ENCODE results near the gene MRPL34. TPM values are rescaled to one million over a fixed set of nuclear protein-coding genes. Genes with fewer than 3 reads are reported as not detected.
A peak's percentile ranks its signal among the peaks of the same experiment; 100 is the strongest.

Gene MRPL34
- total RNA-seq, 2 experiments from 2014 or later = 28.4 to 28.7 TPM

GRCh38 chr19:17318966-17319365 lies 13.3 kb downstream of the MRPL34 start:
- H3K4me3 ChIP-seq (ENCODE audit: low read length) = no peak overlapping the region
- CTCF ChIA-PET = no interaction called here
- Mint-ChIP-seq H3K4me3 (no peak overlapping the region), H3K27me3 (no peaks in the 10 kb centered on the region), H3K4me1 (ENCODE audit: low read depth) (peaks cover 6% of the 10 kb centered on the region), H3K36me3 (ENCODE audit: low read depth) (peaks cover 56% of the 10 kb centered on the region), H3K27ac (no peak overlapping the region), H3K9me3 (no peaks in the 10 kb centered on the region)
- TF ChIP-seq CTCF (IDR thresholded peaks at IDR 0.05) = no peak
- intact Hi-C loops (cut with DNase I, micrococcal nuclease) = no loop called here
- no peaks in the 10 kb centered on the region for H3K9me3 ChIP-seq (ENCODE audit: control insufficient read depth in 1 of 2, insufficient read depth in 1 of 2, low read length in 2 of 2)
- H3K27me3 ChIP-seq (ENCODE audit: control insufficient read depth in 1 of 2, insufficient read depth in 2 of 2, low read length in 2 of 2) = no peaks in the 10 kb centered on the region
- POLR2A ChIA-PET = interaction anchor here (0.8 to 1.5 kb wide), 2 partner anchors 10 to 15 kb away, joined by 3 read pairs; partner anchors contain the start of genes ANO8 and DDA1
- ATAC-seq (ENCODE audit: poor library complexity) (no peak), DNase-seq (no peak)
- H3K36me3 ChIP-seq (ENCODE audit: insufficient read depth, low read length) = peaks cover 50% of the 10 kb centered on the region
- peaks cover 14% of the 10 kb centered on the region for H3K4me1 ChIP-seq (ENCODE audit: insufficient read depth, low read length)
- no peak overlapping the region for H3K27ac ChIP-seq (ENCODE audit: low read depth in 1 of 2, low read length in 2 of 2)

- no peak overlapping the region for H3K4me3 Mint-ChIP-seq
- ChIA-PET POLR2A (interaction anchor here (0.8 to 1.5 kb wide), 2 partner anchors 10 to 15 kb away, joined by 3 read pairs; partner anchors contain the start of genes ANO8 and DDA1), CTCF (no interaction called here)
- no peaks in the 10 kb centered on the region for H3K9me3 ChIP-seq (ENCODE audit: control insufficient read depth in 1 of 2, insufficient read depth in 1 of 2, low read length in 2 of 2)
- H3K9me3 Mint-ChIP-seq = no peaks in the 10 kb centered on the region
- peaks cover 43% of the 10 kb centered on the region for H3K36me3 ChIP-seq (ENCODE audit: insufficient read depth, low read length)
- no peak overlapping the region for H3K27ac Mint-ChIP-seq
- H3K27me3 Mint-ChIP-seq = no peaks in the 10 kb centered on the region
- no peak for TF ChIP-seq CTCF (IDR thresholded peaks at IDR 0.05)
- peaks cover 6% of the 10 kb centered on the region for H3K4me1 Mint-ChIP-seq (ENCODE audit: low read depth)
- H3K27ac ChIP-seq (ENCODE audit: low read depth in 1 of 2, low read length in 2 of 2) = no peak overlapping the region
- peaks cover 50% of the 10 kb centered on the region for H3K36me3 Mint-ChIP-seq (ENCODE audit: low read depth)
- ATAC-seq (ENCODE audit: poor library complexity) = no peak
- peaks cover 14% of the 10 kb centered on the region for H3K4me1 ChIP-seq (ENCODE audit: insufficient read depth, low read length)
- no peak overlapping the region for H3K4me3 ChIP-seq (ENCODE audit: low read length)
- H3K27me3 ChIP-seq (ENCODE audit: control insufficient read depth in 1 of 2, insufficient read depth in 2 of 2, low read length in 2 of 2) = no peaks in the 10 kb centered on the region
- DNase-seq = peak in 1 of 14 experiments; percentile 13
- intact Hi-C loops (cut with DNase I, micrococcal nuclease) = no loop called here
Observed at GRCh38 chr19:17319473-17320238, 14.0 kb downstream of the MRPL34 start.

GRCh38 chr19:17320435-17320834 lies 14.8 kb downstream of the MRPL34 start:
- Histone ChIP-seq H3K4me1 (ENCODE audit: insufficient read depth, low read length) (peaks cover 14% of the 10 kb centered on the region), H3K36me3 (ENCODE audit: insufficient read depth, low read length) (peaks cover 38% of the 10 kb centered on the region), H3K4me3 (ENCODE audit: low read length) (no peak overlapping the region), H3K9me3 (ENCODE audit: control insufficient read depth in 1 of 2, insufficient read depth in 1 of 2, low read length in 2 of 2) (peaks cover 0 to 7% of the 10 kb centered on the region in 2 experiments), H3K27ac (ENCODE audit: low read depth in 1 of 2, low read length in 2 of 2) (no peak overlapping the region), H3K27me3 (ENCODE audit: control insufficient read depth in 1 of 2, insufficient read depth in 2 of 2, low read length in 2 of 2) (no peaks in the 10 kb centered on the region)
- Mint-ChIP-seq H3K27ac (no peak overlapping the region), H3K36me3 (ENCODE audit: low read depth) (peaks cover 49% of the 10 kb centered on the region), H3K9me3 (no peaks in the 10 kb centered on the region), H3K4me1 (ENCODE audit: low read depth) (peaks cover 6% of the 10 kb centered on the region), H3K27me3 (no peaks in the 10 kb centered on the region), H3K4me3 (no peak overlapping the region)
- ChIA-PET POLR2A (no interaction called here), CTCF (no interaction called here)
- DNase-seq (no peak), ATAC-seq (ENCODE audit: poor library complexity) (no peak)
- no peak for TF ChIP-seq CTCF (IDR thresholded peaks at IDR 0.05)
- intact Hi-C loops (cut with DNase I, micrococcal nuclease) = no loop called here
